ENCODE measurements around the gene NANOG.
"Not testable (repeated sequence)": the region's sequence is repeated elsewhere in the genome, so short reads cannot be mapped to it uniquely, and the experiment has no call there.

The NANOG gene

GRCh38 chr12:7781274-7781673 lies 7.9 kb upstream of the NANOG start:
- no peak overlapping the region for H3K9ac ChIP-seq (ENCODE audit: low read depth, low read length)
- no peaks in the 10 kb centered on the region for H3K9me3 ChIP-seq (ENCODE audit: insufficient read depth, low read depth, low read length)
- H3K4me3 ChIP-seq (ENCODE audit: low read length): no peak overlapping the region
- no peaks in the 10 kb centered on the region for H3K27me3 ChIP-seq (ENCODE audit: insufficient read depth, low read length)
- peaks cover 6% of the 10 kb centered on the region; the same call in 1 of the 2 replicates for H3K4me1 ChIP-seq (ENCODE audit: insufficient read depth, low read length)
- H3K27ac ChIP-seq (ENCODE audit: low read length): no peak overlapping the region
- no peaks in the 10 kb centered on the region for H3K36me3 ChIP-seq (ENCODE audit: insufficient read depth, low read depth, low read length)

DNA sequence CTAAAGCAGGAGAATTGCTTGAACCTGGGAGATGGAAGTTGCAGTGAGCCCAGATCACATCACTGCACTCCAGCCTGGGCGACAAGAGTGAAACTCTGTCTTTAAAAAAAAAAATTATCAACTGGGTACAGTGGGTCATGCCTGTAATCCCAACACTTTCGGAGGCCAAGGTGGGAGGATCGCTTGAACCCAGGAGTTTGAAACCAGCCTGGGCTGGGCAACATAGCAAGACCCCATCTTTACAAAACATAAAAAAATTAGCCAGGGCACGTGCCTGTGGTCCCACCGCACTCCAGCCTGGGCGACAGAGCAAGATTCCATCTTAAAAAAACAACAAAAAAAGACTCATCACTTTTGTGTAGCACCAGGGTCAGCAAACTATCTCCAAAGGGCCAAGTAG lies 7.1 kb upstream of the NANOG start:
- H3K36me3 ChIP-seq (ENCODE audit: insufficient read depth, low read depth, low read length): no peaks in the 10 kb centered on the region
- H3K9ac ChIP-seq (ENCODE audit: low read depth, low read length): no peak overlapping the region
- H3K4me3 ChIP-seq (ENCODE audit: low read length): no peak overlapping the region
- peaks cover 9% of the 10 kb centered on the region; the same call in 1 of the 2 replicates for H3K4me1 ChIP-seq (ENCODE audit: insufficient read depth, low read length)
- no peak overlapping the region for H3K27ac ChIP-seq (ENCODE audit: low read length)
- no peaks in the 10 kb centered on the region for H3K27me3 ChIP-seq (ENCODE audit: insufficient read depth, low read length)
- H3K9me3 ChIP-seq (ENCODE audit: insufficient read depth, low read depth, low read length): no peaks in the 10 kb centered on the region

GRCh38 chr12:7783433-7783832 lies 5.8 kb upstream of the NANOG start:
- not testable (repeated sequence) for H3K9ac ChIP-seq (ENCODE audit: low read depth, low read length); H3K27ac ChIP-seq (ENCODE audit: low read length); H3K36me3 ChIP-seq (ENCODE audit: insufficient read depth, low read depth, low read length); H3K9me3 ChIP-seq (ENCODE audit: insufficient read depth, low read depth, low read length); H3K4me3 ChIP-seq (ENCODE audit: low read length); H3K27me3 ChIP-seq (ENCODE audit: insufficient read depth, low read length)
- peaks cover 18% of the 10 kb centered on the region for H3K4me1 ChIP-seq (ENCODE audit: insufficient read depth, low read length)

DNA sequence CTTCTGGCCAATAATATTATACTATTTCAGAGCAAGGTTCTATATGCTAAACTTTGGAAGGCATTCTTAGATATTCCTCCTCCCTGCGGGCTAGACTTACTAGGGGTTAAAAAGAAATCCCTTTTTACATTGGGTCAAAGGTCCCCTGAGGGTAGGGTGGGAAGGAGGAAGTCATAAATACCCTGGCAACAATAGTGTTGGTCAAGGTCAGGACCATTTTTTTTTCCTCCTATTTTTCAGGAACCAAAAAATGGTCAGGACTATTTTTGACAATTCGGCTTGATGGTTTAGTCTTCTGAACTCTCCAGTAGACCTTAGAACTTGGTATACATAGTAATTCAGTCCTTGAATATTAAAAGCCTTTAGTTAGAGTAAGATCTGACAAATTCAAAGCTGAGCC lies 4.5 kb upstream of the NANOG start:
- Histone ChIP-seq H3K4me1 (ENCODE audit: insufficient read depth, low read length) (peaks cover 20% of the 10 kb centered on the region), H3K9ac (ENCODE audit: low read depth, low read length) (0 out of 2 replicates have a peak overlapping the region, but pooled peaks have one; percentile 24), H3K4me3 (ENCODE audit: low read length) (no peak overlapping the region), H3K36me3 (ENCODE audit: insufficient read depth, low read depth, low read length) (no peaks in the 10 kb centered on the region), H3K9me3 (ENCODE audit: insufficient read depth, low read depth, low read length) (no peaks in the 10 kb centered on the region), H3K27ac (ENCODE audit: low read length) (no peak overlapping the region), H3K27me3 (ENCODE audit: insufficient read depth, low read length) (no peaks in the 10 kb centered on the region)

GRCh38 chr12:7787574-7788293 lies 1.5 kb upstream of the NANOG start:
- peak overlapping the region; percentile 80 for H3K27ac ChIP-seq (ENCODE audit: low read length)
- peaks cover 27% of the 10 kb centered on the region for H3K4me1 ChIP-seq (ENCODE audit: insufficient read depth, low read length)
- H3K27me3 ChIP-seq (ENCODE audit: insufficient read depth, low read length): no peaks in the 10 kb centered on the region
- no peaks in the 10 kb centered on the region for H3K9me3 ChIP-seq (ENCODE audit: insufficient read depth, low read depth, low read length)
- peak overlapping the region; percentile 57 for H3K4me3 ChIP-seq (ENCODE audit: low read length)
- H3K36me3 ChIP-seq (ENCODE audit: insufficient read depth, low read depth, low read length): peaks cover 15% of the 10 kb centered on the region; the same call in 1 of the 2 replicates
- H3K9ac ChIP-seq (ENCODE audit: low read depth, low read length): peak overlapping the region; percentile 79

DNA sequence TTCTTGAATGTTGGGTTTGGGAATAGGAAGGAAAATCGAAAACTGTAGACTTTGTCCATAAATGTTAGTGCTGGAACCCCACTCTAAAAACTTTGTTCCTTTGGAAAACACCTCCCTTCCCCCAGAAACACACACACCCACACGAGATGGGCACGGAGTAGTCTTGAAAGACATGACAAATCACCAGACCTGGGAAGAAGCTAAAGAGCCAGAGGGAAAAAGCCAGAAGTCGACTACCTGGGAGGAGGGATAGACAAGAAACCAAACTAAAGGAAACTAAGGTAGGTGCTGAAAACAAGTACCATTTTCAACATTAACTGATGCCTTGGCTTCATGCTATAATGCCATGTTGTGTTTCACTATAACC lies 925 bp upstream of the NANOG start:
- peak overlapping the region; percentile 79; the same call in 1 of the 2 replicates for H3K9ac ChIP-seq (ENCODE audit: low read depth, low read length)

DNA sequence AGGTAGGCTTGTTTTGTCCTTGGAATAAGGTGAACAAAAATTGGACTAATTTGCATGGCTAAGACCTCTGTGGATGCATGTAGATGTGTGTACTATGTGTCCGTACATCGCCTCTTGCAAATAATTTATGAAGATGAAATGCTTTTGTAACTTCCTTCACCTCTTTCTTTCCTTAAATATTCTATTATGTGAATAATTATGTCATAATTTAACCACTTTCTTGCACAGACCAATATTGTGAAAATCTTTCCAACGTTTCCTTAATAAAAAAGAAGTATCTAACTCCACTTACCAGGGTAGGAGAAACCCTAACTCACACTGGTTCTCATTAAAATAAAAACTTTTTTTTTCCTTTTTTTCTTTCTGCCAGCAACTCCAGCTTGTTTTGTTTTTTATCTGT lies 4.0 kb downstream of the NANOG start:
- Histone ChIP-seq H3K4me1 (ENCODE audit: insufficient read depth, low read length) (peaks cover 19% of the 10 kb centered on the region), H3K27me3 (ENCODE audit: insufficient read depth, low read length) (no peaks in the 10 kb centered on the region), H3K4me3 (ENCODE audit: low read length) (no peak overlapping the region), H3K27ac (ENCODE audit: low read length) (no peak overlapping the region), H3K36me3 (ENCODE audit: insufficient read depth, low read depth, low read length) (peaks cover 51% of the 10 kb centered on the region), H3K9ac (ENCODE audit: low read depth, low read length) (no peak overlapping the region), H3K9me3 (ENCODE audit: insufficient read depth, low read depth, low read length) (no peaks in the 10 kb centered on the region)

More for the DNA sequence above, 925 bp upstream of the NANOG start:
- Histone ChIP-seq H3K4me1 (ENCODE audit: insufficient read depth, low read length) (peaks cover 27% of the 10 kb centered on the region), H3K4me3 (ENCODE audit: low read length) (peak overlapping the region; percentile 57), H3K27ac (ENCODE audit: low read length) (peak overlapping the region; percentile 80), H3K9me3 (ENCODE audit: insufficient read depth, low read depth, low read length) (no peaks in the 10 kb centered on the region), H3K27me3 (ENCODE audit: insufficient read depth, low read length) (no peaks in the 10 kb centered on the region), H3K36me3 (ENCODE audit: insufficient read depth, low read depth, low read length) (peaks cover 20% of the 10 kb centered on the region)

- H3K27ac ChIP-seq (ENCODE audit: low read length): peak overlapping the region; percentile 79
- peaks cover 16% of the 10 kb centered on the region; the same call in 1 of the 2 replicates for H3K4me1 ChIP-seq (ENCODE audit: insufficient read depth, low read length)
- peak overlapping the region; percentile 76; the same call in 1 of the 2 replicates for H3K9ac ChIP-seq (ENCODE audit: low read depth, low read length)
- H3K27me3 ChIP-seq (ENCODE audit: insufficient read depth, low read length); H3K9me3 ChIP-seq (ENCODE audit: insufficient read depth, low read depth, low read length); H3K4me3 ChIP-seq (ENCODE audit: low read length): not testable (repeated sequence)
- peaks cover 58% of the 10 kb centered on the region for H3K36me3 ChIP-seq (ENCODE audit: insufficient read depth, low read depth, low read length)
These were observed 8.1 kb downstream of the NANOG start for GRCh38 chr12:7797269-7797668.

DNA sequence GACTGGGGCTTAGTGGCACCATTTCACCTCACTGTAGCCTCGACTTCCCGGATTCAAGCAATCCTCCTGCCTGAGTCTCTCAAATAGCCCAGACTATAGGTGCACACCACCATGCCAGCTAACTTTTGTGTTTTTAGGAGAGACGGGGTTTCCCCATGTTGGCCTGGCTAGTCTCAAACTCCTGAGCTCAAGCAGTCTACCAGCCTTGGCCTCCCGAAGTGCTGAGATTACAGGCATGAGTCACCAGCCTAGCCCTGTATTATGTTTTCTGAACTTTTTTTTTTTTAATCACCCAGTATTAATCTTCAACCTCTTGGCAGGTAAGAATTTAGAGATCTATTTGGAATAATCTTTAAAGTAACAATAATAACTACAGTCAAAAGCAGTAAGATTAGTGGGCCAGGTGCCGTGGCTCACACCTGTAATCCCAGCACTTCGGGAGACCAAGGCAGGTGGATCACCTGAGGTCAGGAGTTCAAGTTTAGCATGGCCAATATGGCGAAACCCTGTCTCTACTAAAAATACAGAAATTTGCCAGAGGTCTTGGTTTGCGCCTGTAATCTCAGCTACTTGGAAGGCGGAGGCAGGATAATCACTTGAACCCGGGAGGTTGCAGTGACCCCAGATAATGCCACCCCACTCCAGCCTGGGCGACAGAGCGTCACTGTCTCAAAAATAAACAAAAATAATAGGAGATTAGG lies 8.6 kb downstream of the NANOG start:
- no peaks in the 10 kb centered on the region for H3K9me3 ChIP-seq (ENCODE audit: insufficient read depth, low read depth, low read length)
- H3K9ac ChIP-seq (ENCODE audit: low read depth, low read length): peak overlapping the region; percentile 76; the same call in 1 of the 2 replicates
- H3K4me3 ChIP-seq (ENCODE audit: low read length): peak overlapping the region; percentile 36; the same call in 1 of the 2 replicates
- H3K27me3 ChIP-seq (ENCODE audit: insufficient read depth, low read length): no peaks in the 10 kb centered on the region
- peaks cover 16% of the 10 kb centered on the region; the same call in 1 of the 2 replicates for H3K4me1 ChIP-seq (ENCODE audit: insufficient read depth, low read length)
- peak overlapping the region; percentile 79 for H3K27ac ChIP-seq (ENCODE audit: low read length)
- H3K36me3 ChIP-seq (ENCODE audit: insufficient read depth, low read depth, low read length): peaks cover 60% of the 10 kb centered on the region

DNA sequence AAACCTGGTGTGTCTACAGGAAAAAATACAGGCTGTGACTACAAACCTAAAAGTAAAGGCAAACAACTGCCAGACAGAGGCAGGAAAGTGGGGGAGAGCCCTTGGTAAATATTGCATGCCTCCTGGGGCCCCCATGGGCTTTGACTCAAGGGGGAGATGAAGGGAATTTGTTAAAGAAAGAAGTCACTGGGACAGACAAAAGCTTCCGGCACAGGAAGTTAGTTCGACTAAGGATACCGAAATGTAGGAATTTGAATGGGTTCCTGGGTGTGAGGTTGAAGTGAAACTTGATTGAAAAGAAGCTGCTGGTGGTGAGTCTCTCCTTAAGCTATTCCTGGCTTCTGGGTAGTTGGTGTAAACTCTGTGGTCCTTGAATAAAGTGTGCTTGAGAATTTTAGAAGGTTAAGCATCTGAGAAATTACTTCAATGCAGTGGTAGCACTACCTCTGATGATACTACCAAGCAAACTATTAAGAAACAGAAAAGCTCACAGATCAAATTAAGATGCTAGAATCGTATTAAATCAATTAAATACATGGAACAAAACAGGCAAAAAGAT lies 9.6 kb downstream of the NANOG start:
- Histone ChIP-seq H3K27ac (ENCODE audit: low read length) (peak overlapping the region; percentile 98), H3K36me3 (ENCODE audit: insufficient read depth, low read depth, low read length) (peaks cover 56% of the 10 kb centered on the region), H3K9ac (ENCODE audit: low read depth, low read length) (peak overlapping the region; percentile 76; the same call in 1 of the 2 replicates), H3K4me1 (ENCODE audit: insufficient read depth, low read length) (peaks cover 16% of the 10 kb centered on the region; the same call in 1 of the 2 replicates)
- H3K27me3 ChIP-seq (ENCODE audit: insufficient read depth, low read length); H3K4me3 ChIP-seq (ENCODE audit: low read length); H3K9me3 ChIP-seq (ENCODE audit: insufficient read depth, low read depth, low read length): not testable (repeated sequence)

- no peaks in the 10 kb centered on the region for H3K27me3 ChIP-seq (ENCODE audit: insufficient read depth, low read length)
- H3K4me1 ChIP-seq (ENCODE audit: insufficient read depth, low read length): peaks cover 16% of the 10 kb centered on the region; the same call in 1 of the 2 replicates
- no peak overlapping the region for H3K9ac ChIP-seq (ENCODE audit: low read depth, low read length)
- H3K9me3 ChIP-seq (ENCODE audit: insufficient read depth, low read depth, low read length): no peaks in the 10 kb centered on the region
- H3K4me3 ChIP-seq (ENCODE audit: low read length): no peak overlapping the region
- no peak overlapping the region for H3K27ac ChIP-seq (ENCODE audit: low read length)
- H3K36me3 ChIP-seq (ENCODE audit: insufficient read depth, low read depth, low read length): peaks cover 46% of the 10 kb centered on the region
These were observed 12.3 kb downstream of the NANOG start for GRCh38 chr12:7801460-7801859.

All from iPS-20b (cell line).